ENCODE measurements around the gene KCNQ2.

DNA sequence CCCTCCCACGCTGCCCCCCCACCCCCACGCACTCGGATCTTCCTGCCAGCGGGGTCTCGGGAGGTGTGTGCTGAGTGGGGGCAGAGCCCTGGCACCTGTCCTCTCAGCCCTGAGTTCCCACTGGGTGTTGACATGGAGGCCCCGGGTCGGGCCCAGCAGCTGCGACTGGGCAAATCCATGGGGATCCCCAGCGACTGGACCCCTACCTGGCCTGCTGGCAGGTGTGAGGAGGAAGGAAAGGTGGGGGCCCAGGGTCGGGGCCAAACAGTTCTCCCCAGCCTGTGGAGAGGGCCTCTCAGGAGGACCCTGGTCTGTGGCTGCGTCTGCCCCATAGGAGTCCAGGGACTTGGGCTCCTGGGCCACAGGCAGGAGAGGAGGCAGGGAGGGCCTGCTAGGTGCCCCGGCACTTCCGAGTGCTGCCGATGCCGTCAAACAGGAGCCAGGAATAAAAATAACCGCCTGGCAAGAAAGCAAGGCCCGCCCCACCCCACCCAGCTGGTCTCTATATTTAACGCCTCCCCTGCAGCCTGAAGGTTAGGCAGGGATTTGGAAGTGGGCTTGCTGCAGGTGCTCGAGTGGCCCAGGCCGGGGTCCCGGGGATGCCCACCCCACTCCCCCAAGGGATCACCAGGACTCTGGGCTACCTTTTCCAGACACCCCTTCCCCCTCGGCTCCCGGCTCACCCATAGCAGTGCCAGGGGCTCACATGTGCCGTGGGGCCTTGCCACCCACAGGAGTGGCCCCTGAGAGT is 27.9 kb upstream of the KCNQ2 start:
- TF ChIP-seq, protein P1, sequence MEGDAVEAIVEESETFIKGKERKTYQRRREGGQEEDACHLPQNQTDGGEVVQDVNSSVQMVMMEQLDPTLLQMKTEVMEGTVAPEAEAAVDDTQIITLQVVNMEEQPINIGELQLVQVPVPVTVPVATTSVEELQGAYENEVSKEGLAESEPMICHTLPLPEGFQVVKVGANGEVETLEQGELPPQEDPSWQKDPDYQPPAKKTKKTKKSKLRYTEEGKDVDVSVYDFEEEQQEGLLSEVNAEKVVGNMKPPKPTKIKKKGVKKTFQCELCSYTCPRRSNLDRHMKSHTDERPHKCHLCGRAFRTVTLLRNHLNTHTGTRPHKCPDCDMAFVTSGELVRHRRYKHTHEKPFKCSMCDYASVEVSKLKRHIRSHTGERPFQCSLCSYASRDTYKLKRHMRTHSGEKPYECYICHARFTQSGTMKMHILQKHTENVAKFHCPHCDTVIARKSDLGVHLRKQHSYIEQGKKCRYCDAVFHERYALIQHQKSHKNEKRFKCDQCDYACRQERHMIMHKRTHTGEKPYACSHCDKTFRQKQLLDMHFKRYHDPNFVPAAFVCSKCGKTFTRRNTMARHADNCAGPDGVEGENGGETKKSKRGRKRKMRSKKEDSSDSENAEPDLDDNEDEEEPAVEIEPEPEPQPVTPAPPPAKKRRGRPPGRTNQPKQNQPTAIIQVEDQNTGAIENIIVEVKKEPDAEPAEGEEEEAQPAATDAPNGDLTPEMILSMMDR (IDR thresholded peaks at IDR 0.05), result no peak
- TF ChIP-seq EP300 (IDR thresholded peaks at IDR 0.05) (no peak), POLR2A (IDR thresholded peaks at IDR 0.05) (no peak)

All from ovary (tissue), 3 donors.